Neural progenitor cell (in vitro differentiated cells): ENCODE results near the gene SLC25A34.

Experiments
- CTCF ChIP-seq: fragments of 200-600 bp; sonication (generic); IDR thresholded peaks from 2 replicates; pipeline ENCODE4 v1.5.1; 2017; ENCODE audit warnings: antibody characterized with exemption, mild to moderate bottlenecking
- EZH2 ChIP-seq: fragments of 200-600 bp; sonication (generic); IDR thresholded peaks from 2 replicates; pipeline ENCODE4 v1.6.1; 2017; ENCODE audit warnings: antibody characterized with exemption, mild to moderate bottlenecking, moderate library complexity

DNA sequence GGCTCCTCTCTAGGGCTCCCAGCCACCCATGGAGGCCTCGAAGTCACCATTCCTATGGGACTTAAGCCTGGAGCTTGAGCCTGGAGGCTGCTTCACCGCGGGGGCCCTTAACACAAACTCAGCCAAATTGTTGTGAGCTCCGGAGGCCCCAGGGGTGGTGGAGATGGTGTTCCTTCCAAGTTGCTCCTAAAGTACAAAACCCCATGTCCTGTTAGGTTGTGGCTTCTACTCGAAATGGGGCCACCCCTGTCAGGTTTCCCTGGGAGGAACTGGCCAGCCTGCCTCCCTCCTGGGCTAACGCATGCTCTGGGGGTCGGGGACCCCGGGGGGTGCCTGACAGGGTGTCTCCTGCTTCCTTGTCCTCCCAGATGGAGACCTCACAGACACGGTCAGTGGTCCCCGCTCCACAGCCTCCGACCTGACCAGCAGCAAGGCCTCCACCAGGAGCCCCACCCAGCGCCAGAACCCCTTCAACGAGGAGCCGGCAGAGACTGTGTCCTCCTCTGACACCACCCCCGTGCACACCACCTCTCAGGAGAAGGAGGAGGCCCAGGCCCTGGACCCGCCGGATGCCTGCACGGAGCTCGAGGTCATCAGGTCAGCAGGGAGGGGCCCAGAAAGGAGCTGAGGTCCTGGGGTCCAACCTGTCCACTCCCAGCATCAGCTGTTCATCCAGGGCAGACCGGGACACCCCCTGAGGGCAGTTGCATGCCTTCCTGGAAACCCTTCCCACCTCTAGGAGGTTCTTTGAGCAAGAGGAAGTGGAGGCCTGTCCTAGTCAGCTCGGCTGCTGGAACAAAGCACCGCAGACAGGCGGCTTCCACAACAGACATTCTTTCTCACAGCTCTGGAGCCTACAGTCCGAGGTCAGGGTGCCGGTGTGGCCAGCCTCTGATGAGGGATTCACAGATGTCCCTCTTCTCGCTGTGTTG, 10.8 kb upstream of the SLC25A34 start:
- no peak for TF ChIP-seq CTCF
- TF ChIP-seq EZH2: no peak
